Measurements from ENCODE around the gene YJEFN3. TPM values are rescaled to one million over a fixed set of nuclear protein-coding genes. Genes with fewer than 3 reads are reported as not detected.

The YJEFN3 gene
- total RNA-seq, 2 experiments from 2014 or later = 6.9 to 8.2 TPM

DNA sequence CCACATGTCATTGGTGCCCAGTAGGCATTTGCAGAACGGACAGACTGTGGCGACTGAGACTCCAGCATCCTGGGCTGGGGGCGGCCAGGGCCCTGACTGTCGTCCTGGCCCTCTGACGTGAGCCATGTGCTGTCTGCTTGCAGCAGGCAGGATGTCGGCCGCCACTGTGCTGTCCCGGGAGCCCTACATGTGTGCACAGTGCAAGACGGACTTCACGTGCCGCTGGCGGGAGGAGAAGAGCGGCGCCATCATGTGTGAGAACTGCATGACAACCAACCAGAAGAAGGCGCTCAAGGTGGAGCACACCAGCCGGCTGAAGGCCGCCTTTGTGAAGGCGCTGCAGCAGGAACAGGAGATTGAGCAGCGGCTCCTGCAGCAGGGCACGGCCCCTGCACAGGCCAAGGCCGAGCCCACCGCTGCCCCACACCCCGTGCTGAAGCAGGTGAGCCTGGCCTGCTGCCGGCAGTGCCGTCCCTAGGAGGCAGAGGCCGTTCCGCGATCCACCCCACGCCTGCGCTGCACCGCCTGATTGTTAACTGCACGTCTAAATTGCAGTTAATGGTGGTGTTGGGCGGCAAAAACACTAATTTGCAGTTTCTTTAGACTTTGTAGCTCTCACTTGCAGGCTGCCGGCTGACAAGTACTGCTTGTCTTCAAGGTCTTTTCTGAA, 27.6 kb upstream of the YJEFN3 start:
- Mint-ChIP-seq H3K4me3 (no peak overlapping the region), H3K9me3 (no peaks in the 10 kb centered on the region), H3K4me1 (ENCODE audit: low read depth) (no peaks in the 10 kb centered on the region), H3K27ac (no peak overlapping the region), H3K27me3 (no peaks in the 10 kb centered on the region), H3K36me3 (peaks cover 22% of the 10 kb centered on the region)
- intact Hi-C loops (cut with micrococcal nuclease) = no loop called here
- POLR2A ChIA-PET = no interaction called here
- DNase-seq = no peak
- CTCF ChIA-PET = interaction anchor here (0.6 kb wide), 1 partner anchor 29 kb away, joined by 4 read pairs; no protein-coding TSS in a partner anchor

DNA sequence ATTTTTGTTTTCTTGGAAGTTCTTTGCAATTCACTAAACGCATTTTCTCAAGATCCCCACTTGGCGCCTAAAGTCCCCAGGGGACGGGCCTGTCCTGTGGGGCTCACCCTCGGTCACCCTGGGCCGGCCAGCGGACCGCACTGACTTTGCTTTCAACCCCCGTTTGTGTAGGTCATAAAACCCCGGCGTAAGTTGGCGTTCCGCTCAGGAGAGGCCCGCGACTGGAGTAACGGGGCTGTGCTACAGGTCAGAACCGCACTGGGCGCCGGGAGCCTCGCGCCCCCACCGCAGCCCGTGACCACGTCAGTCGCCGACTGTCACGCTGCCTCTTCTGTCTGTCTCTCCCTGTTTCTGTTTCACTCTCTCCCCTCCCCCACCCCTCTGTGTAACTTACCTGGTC, 26.9 kb upstream of the YJEFN3 start:
- Mint-ChIP-seq H3K27ac (no peak overlapping the region), H3K9me3 (no peaks in the 10 kb centered on the region), H3K4me1 (ENCODE audit: low read depth) (no peaks in the 10 kb centered on the region), H3K36me3 (peaks cover 24% of the 10 kb centered on the region), H3K27me3 (no peaks in the 10 kb centered on the region), H3K4me3 (no peak overlapping the region)
- ChIA-PET POLR2A (no interaction called here), CTCF (no interaction called here)
- intact Hi-C loops (cut with micrococcal nuclease) = no loop called here
- DNase-seq = no peak

DNA sequence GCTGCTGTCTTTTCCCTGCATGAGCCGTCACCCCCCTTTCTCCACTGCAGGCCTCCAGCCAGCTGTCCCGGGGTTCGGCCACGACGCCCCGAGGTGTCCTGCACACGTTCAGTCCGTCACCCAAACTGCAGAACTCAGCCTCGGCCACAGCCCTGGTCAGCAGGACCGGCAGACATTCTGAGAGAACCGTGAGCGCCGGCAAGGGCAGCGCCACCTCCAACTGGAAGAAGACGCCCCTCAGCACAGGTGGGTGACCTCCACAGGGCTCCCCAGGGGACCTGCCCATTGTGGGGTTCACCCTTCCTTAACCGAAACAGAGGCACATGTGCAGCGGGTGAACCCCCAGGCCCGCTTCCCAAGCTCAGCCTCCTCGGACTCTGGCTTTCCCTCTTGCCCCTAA, 26.4 kb upstream of the YJEFN3 start:
- Mint-ChIP-seq H3K9me3 (no peaks in the 10 kb centered on the region), H3K27ac (no peak overlapping the region), H3K36me3 (peaks cover 23% of the 10 kb centered on the region), H3K4me1 (ENCODE audit: low read depth) (no peaks in the 10 kb centered on the region), H3K4me3 (no peak overlapping the region), H3K27me3 (no peaks in the 10 kb centered on the region)
- ChIA-PET POLR2A (no interaction called here), CTCF (no interaction called here)
- intact Hi-C loops (cut with micrococcal nuclease) = no loop called here
- DNase-seq = no peak

DNA sequence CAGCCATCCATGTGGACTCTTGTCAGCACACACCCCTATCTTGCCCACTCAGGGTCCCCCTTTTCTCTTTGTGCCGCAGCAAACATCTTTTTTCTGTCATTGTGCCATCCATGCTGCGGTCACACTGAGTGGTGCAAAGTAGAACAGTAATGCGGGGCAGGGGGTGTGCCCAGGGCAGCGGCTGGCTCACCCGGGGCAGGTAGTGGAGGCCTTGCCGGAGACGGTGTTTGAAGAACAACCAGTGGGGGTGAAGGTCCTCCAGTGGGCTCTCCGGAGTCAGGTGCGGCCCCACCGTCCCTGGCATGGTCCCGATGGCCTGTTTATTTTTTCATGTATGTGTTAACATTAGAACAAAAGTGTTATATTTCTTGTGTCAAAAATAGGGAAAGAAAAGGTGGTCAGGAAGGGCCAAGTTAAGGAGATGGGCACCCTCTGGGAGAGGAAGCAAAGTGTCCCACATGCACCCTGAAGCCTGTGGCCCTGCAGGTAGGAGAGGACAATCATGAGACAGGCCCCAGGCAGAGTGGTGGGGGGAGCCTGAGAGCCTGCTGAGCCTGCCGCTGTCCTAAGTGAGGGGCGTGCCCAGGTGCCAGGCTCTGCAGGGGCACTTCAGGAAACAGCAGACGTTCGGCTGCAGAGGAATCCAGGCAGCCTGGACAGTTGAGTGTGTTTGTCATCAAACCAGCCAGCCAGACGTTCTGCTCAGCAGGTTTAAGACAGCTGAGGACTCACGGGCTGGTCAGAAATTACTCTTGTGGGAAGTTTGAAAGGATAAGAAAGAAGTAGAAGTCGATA, 25.7 kb upstream of the YJEFN3 start:
- intact Hi-C loops (cut with micrococcal nuclease) = no loop called here
- no peak overlapping the region for H3K4me3 Mint-ChIP-seq
- ChIA-PET POLR2A (no interaction called here), CTCF (no interaction called here)
- no peak for DNase-seq
- H3K4me1 Mint-ChIP-seq (ENCODE audit: low read depth) = no peaks in the 10 kb centered on the region
- H3K9me3 Mint-ChIP-seq = no peaks in the 10 kb centered on the region
- H3K36me3 Mint-ChIP-seq = peaks cover 26% of the 10 kb centered on the region
- no peak overlapping the region for H3K27ac Mint-ChIP-seq
- no peaks in the 10 kb centered on the region for H3K27me3 Mint-ChIP-seq

DNA sequence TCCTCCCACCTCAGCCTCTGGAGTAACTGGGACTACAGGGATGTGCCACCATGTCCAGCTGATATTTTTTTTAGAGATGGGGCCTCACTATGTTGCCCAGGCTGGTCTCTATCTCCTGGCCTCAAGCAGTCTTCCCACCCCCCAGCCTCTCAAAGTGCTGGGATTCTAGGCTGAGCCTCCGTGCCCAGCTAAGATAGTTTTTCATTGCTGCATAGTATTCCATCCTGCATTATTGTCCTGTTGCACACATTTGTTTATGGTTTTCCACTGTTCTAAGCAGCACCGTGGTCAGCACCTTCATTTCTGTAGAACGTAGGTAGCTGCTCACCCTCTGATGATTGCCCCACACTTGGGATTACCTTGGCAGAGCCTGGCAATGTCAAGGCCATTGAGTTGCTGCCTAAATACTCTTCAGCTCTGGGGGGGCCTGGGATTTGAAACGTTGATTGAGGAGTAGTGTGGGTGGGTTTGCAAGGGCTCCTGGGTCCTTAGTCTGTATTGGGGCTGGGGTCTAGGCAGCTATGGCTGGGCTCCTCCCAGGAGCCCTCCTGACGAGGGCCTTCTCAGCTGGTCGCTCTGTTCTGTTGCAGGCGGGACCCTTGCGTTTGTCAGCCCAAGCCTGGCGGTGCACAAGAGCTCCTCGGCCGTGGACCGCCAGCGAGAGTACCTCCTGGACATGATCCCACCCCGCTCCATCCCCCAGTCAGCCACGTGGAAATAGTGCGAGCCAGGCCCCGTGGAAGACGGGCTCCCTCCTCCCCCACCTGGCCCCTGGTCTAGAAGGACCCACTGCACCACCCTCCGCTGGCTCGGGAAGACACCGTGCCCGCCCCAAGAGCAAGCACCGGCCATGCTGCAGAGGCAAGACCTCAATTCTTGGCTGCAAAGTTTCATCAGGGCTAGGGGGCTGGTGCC, 23.7 kb upstream of the YJEFN3 start:
- Mint-ChIP-seq H3K4me1 (ENCODE audit: low read depth) (no peaks in the 10 kb centered on the region), H3K4me3 (no peak overlapping the region), H3K36me3 (peaks cover 22% of the 10 kb centered on the region), H3K9me3 (no peaks in the 10 kb centered on the region), H3K27me3 (no peaks in the 10 kb centered on the region), H3K27ac (no peak overlapping the region)
- no peak for DNase-seq
- POLR2A ChIA-PET = no interaction called here
- intact Hi-C loops (cut with micrococcal nuclease) = no loop called here
- CTCF ChIA-PET = interaction anchor here (1.1 kb wide), 1 partner anchor 15 kb away, joined by 3 read pairs; no protein-coding TSS in a partner anchor

DNA sequence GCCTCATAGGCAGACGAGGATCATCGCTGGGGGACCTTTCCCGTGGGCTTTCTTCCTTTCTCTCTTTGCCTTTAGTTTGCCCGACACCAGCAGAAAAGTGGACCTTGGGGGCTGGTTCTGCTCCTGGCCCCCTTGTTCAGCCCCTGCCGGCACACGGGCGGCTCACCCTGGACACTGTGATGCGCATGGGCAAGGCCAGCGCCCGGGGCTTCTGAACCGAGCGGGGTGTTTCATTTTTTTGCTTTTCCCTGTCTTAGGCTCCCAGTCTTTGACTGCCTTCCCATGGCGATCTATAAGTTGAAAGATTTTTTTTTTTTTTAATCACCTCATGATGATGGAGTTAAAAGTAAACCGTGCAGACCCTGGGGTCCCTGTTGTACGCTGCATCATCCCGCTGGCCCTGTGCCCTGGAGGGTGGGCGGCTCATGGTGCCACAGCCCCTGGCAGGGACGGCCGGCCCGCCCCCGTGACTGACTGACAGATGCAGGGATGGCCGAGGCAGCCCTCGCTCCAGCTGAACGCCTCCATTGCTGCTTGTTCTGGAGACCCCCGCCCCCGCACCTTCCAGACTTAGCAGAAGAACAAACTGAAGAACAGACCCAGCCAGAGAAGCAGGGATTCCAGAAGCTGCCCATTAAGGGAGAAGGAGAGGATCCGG, 22.9 kb upstream of the YJEFN3 start:
- Mint-ChIP-seq H3K27me3 (no peaks in the 10 kb centered on the region), H3K36me3 (peaks cover 22% of the 10 kb centered on the region), H3K4me3 (no peak overlapping the region), H3K4me1 (ENCODE audit: low read depth) (no peaks in the 10 kb centered on the region), H3K27ac (no peak overlapping the region), H3K9me3 (no peaks in the 10 kb centered on the region)
- POLR2A ChIA-PET = no interaction called here
- CTCF ChIA-PET = no interaction called here
- intact Hi-C loops (cut with micrococcal nuclease) = no loop called here
- DNase-seq = no peak

DNA sequence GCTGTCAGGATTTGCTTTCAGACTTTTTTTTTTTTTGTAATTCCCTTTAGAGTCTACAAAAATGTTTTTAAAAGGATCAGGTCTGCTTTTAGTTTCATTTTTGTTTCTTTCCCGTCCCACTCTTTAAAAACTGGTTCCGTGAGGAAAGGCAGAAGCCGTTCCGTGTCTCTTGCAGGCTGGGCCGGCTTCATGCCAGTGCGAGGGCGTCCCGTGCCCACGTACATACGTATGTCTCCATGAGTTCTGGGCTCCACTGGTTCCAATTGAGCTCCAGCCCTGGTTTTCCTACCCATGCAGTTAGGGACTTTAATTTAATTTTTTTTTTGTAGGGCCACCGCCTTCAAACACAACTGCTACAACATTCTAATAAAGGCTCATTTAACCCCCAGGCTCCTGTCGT, 22.1 kb upstream of the YJEFN3 start:
- Mint-ChIP-seq H3K27me3 (no peaks in the 10 kb centered on the region), H3K4me1 (ENCODE audit: low read depth) (no peaks in the 10 kb centered on the region), H3K4me3 (no peak overlapping the region), H3K9me3 (no peaks in the 10 kb centered on the region), H3K27ac (no peak overlapping the region), H3K36me3 (peaks cover 18% of the 10 kb centered on the region)
- CTCF ChIA-PET = interaction anchor here (1.1 kb wide), 1 partner anchor 16 kb away, joined by 5 read pairs; no protein-coding TSS in a partner anchor
- intact Hi-C loops (cut with micrococcal nuclease) = no loop called here
- POLR2A ChIA-PET = interaction anchor here (0.6 kb wide), 1 partner anchor 31 kb away, joined by 3 read pairs; no protein-coding TSS in a partner anchor
- no peak for DNase-seq

DNA sequence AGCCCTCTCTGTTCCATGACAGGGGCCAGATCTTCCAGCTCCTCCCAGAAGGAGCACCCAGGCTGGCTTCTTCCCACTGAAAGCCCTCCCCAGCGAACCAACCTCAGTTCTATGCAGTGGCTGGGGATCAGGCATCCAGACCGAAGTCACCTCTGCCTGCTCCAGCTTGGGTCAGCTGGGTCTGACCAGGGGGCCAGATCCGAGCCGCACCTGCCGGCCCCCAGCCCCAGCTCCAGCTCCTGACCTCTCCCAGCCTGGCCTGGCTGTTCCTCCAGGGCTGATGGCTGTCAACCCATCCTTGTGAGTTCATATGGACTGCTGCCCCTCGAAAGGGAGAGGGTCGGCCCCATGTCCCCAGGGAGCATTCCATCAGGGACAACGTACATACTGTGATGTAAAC, 21.4 kb upstream of the YJEFN3 start:
- Mint-ChIP-seq H3K27me3 (no peaks in the 10 kb centered on the region), H3K9me3 (no peaks in the 10 kb centered on the region), H3K4me1 (ENCODE audit: low read depth) (no peaks in the 10 kb centered on the region), H3K27ac (no peak overlapping the region), H3K4me3 (no peak overlapping the region), H3K36me3 (peaks cover 14% of the 10 kb centered on the region)
- POLR2A ChIA-PET = no interaction called here
- CTCF ChIA-PET = interaction anchor here (1.1 kb wide), 1 partner anchor 17 kb away, joined by 5 read pairs; no protein-coding TSS in a partner anchor
- intact Hi-C loops (cut with micrococcal nuclease) = no loop called here
- DNase-seq = no peak

DNA sequence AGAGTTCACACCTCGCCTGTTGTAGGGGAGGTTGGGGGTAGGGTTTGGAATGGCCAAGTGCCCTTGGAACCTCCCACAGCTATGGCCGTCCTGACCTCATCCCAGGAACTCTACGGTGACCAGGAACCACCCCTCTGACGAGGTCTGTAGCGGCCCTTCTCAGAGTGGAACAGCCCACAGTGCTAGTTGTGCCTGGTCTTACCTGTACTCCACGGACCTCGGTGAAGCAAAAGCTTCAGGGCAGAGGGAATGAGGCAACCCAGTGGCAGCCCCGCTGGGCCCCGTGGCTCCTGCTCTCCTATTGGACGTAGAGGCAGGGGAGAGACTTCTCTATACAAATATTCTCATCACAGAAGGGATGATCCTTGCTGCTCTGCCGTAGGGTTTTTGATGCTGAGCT, 20.5 kb upstream of the YJEFN3 start:
- Mint-ChIP-seq H3K4me3 (no peak overlapping the region), H3K9me3 (no peaks in the 10 kb centered on the region), H3K4me1 (ENCODE audit: low read depth) (no peaks in the 10 kb centered on the region), H3K36me3 (peaks cover 14% of the 10 kb centered on the region), H3K27me3 (no peaks in the 10 kb centered on the region), H3K27ac (no peak overlapping the region)
- POLR2A ChIA-PET = interaction anchor here (0.6 kb wide), 1 partner anchor 31 kb away, joined by 6 read pairs; no protein-coding TSS in a partner anchor
- intact Hi-C loops (cut with micrococcal nuclease) = no loop called here
- no peak for DNase-seq
- CTCF ChIA-PET = interaction anchor here (0.6 to 1.0 kb wide), 2 partner anchors 47 to 141 kb away, joined by 3 to 4 read pairs; no protein-coding TSS in a partner anchor

DNA sequence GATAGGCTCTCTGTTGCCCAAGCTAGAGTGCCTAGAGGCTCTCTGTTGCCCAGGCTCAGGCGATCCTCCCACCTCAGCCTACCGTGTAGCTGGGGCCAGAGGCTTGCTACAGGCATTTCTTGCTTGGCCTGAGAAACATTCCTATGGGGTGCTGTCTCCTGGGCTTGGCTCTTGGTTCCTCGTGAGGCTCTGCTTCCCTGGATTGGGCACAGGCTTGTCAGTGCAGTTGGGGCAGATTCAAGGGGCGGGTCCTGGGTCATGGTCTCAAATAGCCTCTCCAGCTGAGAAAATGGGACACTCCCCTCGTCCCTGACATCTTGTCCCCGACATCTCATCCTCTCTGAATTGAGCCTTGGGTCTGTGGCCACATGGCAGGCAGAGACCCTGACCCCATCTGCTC, 18.3 kb upstream of the YJEFN3 start:
- no peak for DNase-seq
- intact Hi-C loops (cut with micrococcal nuclease) = no loop called here
- CTCF ChIA-PET = interaction anchor here (0.7 to 1.4 kb wide), 3 partner anchors 20 to 113 kb away, joined by 3 to 7 read pairs (median 3); no protein-coding TSS in a partner anchor
- H3K27me3 Mint-ChIP-seq = no peaks in the 10 kb centered on the region
- H3K27ac Mint-ChIP-seq = no peak overlapping the region
- POLR2A ChIA-PET = no interaction called here
- H3K36me3 Mint-ChIP-seq = peaks cover 14% of the 10 kb centered on the region
- no peak overlapping the region for H3K4me3 Mint-ChIP-seq
- H3K9me3 Mint-ChIP-seq = no peaks in the 10 kb centered on the region
- no peaks in the 10 kb centered on the region for H3K4me1 Mint-ChIP-seq (ENCODE audit: low read depth)

DNA sequence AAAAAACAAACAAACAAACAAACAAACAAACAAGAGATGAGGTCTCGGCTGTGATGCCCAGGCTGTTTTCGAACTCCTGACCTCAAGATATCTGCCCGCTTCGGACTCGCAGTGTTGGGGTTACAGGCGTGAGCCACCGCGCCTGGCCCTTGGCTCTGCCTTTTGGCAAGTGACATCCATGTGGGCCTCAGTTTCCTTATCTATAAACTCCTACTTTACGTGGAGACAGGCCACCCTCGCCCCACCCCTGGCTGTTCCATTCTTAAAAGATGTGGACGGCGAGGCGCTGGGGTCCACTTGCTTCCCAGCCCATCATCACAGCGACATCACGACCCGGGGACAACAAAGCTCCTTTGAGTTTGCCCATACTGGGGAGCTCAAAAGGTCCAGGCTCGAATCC, 15.0 kb upstream of the YJEFN3 start:
- Mint-ChIP-seq H3K9me3 (no peaks in the 10 kb centered on the region), H3K27me3 (no peaks in the 10 kb centered on the region), H3K36me3 (peaks cover 8% of the 10 kb centered on the region), H3K4me1 (ENCODE audit: low read depth) (peaks cover 14% of the 10 kb centered on the region), H3K27ac (no peak overlapping the region), H3K4me3 (no peak overlapping the region)
- intact Hi-C loops (cut with micrococcal nuclease) = no loop called here
- ChIA-PET CTCF (no interaction called here), POLR2A (no interaction called here)
- DNase-seq = no peak

All from activated CD4-positive, alpha-beta memory T cell treated with anti-CD3 and anti-CD28 coated beads for 36 hours (primary cell).